ENCODE data around the gene ATP9B.
"Not testable (repeated sequence)": the region's sequence is repeated elsewhere in the genome, so short reads cannot be mapped to it uniquely, and the experiment has no call there.

The ATP9B gene

DNA sequence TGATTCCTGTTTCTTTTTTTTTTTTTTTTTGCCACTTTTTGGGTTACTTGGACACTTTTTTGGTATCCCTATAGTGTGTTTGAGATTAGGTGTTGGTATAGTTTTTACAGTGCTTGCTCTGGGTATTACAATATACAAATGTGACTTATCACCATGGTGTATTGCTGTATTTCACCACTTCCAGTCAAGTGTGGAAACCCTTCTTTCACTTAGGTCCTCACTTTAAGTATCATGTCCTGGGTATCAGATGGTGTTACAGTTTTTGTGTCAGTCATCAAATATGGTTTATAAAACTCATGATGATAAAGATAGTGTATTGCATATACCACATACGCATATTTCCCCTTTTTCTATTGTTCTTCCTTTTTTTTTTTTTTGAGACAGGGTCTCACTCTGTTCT is 1.8 kb downstream of the ATP9B start:
- DNase-seq = no peak

- no peak for DNase-seq
Observed at GRCh38 chr18:79071503-79072210, 2.5 kb downstream of the ATP9B start.

DNA sequence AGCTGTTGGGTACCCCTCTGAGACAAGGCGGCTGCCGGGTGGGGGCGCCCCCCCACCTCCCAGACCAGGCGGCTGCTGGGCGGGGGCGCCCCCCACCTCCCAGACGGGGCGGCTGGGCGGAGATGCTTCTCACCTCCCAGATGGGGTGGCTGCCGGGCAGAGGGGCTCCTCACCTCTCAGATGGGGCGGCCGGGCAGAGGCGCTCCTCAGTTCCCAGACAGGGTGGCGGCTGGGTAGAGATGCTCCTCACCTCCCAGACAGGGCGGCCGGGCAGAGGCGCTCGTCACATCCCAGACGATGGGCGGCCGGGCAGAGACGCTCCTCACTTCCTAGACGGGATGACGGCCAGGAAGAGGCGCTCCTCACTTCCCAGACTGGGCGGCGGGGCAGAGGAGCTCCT is 3.5 kb downstream of the ATP9B start:
- DNase-seq = not testable (repeated sequence)

DNA sequence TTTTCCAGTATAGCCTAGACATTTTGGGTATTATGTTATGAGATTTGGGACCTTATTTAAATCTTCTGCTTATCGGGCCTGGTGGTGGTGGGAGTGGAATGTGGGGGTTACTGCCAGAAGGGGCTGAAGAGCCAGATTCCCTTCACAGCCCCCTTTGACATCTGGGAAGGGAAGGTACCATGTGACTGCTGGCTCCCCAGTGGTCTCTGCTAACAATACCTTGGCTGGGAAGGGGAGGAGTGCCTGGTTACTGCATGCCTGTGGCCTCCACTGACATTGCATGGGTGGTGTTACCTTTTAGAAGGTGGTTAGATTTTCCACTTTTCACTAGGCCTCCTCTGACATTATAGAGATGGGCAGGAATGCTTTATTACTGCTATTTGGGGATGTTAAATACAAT is 8.0 kb downstream of the ATP9B start:
- DNase-seq = no peak

GRCh38 chr18:79078791-79079190 is 9.6 kb downstream of the ATP9B start:
- DNase-seq = not testable (repeated sequence)

GRCh38 chr18:79092874-79093273 is 23.7 kb downstream of the ATP9B start:
- DNase-seq = no peak

DNA sequence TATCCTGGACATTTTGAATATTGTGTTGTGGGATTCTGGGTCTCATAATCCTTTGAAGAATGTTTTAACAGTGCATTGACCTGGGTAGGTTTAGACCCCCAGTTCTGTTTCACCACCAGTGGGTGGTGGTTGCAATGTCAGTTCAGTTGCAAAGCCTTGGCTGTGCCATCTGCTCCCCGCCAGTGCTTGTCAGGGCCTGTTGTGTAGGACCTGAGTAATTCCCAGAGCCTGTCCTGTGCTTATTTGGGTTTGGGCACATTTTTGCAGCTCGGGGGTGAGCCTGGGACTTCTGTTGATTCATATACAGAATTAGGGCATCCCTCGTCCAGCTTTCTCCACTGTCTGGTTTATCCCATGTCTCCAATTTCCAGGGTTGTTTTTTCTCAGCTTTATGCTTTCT is 24.8 kb downstream of the ATP9B start:
- no peak for DNase-seq

GRCh38 chr18:79095216-79095615 is 26.0 kb downstream of the ATP9B start:
- DNase-seq = no peak

DNA sequence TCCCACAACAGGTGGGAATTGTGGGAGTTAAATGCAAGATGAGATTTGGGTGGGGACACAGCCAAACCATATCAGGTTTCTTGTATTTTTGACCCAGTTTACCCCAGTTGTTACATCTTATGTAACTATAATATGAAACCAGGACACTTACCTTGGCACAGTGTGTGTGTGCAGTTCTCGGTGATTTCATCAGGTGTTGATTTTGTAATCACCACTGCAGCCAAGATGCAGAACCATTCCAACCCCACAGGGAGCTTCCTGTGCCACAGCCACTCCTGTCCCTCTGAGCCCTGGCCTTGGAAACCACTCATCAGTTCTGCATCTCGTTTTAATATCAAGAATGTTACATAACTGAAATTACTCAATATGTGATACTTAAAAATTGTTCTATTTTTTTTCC is 31.8 kb downstream of the ATP9B start:
- no peak for DNase-seq

DNA sequence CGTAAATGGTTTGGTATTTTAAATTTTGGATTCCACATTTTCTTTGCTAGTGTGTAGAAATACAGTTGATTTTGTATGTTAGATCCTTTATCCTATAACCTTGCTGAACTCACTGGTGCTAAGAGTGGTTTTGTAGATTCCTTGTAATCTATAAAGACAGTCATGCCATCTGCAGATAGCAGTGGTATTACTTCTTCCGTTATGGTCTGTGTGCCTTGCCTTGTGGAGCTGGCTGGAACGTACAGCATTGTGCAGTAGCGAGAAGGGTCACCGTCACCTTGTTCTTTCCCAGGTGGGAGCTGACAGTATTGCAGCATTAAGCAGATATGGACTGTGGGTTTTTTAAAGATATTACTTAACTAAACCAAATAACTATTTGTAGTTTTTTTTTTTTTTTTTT is 33.7 kb downstream of the ATP9B start:
- DNase-seq = no peak

DNA sequence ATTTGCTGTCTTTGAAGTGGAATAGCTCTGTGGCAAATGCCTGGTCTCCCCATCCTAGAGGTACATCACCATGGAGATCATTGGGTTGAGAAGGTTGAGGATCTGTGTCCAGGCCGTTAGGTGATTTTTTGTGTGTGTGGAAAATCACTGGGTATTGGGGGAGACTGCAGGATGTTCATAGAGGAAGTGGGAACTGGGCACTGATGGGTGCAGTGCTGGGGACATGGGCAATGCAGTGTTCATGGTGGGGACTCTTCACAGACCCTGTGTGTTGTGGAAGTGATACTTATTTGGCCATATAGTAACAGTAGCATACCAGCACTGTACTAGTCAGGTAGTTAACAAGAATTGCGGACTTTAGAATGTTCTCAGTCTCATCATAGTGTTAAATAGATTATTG is 34.9 kb downstream of the ATP9B start:
- DNase-seq = no peak

GRCh38 chr18:79105455-79105854 is 36.3 kb downstream of the ATP9B start:
- DNase-seq = no peak

DNA sequence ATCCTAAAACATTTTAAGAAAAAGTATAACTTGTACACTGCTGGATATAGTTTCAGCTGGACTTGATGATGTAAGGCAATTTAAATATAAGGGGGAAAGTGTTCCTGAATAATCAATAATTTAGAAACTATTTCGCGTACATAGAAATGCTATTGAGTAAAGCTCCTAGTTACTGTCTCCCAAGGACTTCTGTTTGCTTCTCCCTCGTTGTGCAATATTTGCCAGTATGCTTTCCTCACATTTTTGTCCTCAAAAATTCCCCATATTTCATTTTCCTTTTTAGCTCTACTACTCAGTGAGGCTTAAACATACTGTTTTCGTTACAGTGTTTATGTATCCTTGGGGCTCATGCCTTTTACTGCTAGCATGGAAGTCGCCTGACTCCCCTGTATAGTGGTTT is 36.9 kb downstream of the ATP9B start:
- no peak for DNase-seq

- DNase-seq = no peak
Observed at GRCh38 chr18:79107886-79108285, 38.7 kb downstream of the ATP9B start.

GRCh38 chr18:79108549-79109215 is 39.5 kb downstream of the ATP9B start:
- DNase-seq = no peak

DNA sequence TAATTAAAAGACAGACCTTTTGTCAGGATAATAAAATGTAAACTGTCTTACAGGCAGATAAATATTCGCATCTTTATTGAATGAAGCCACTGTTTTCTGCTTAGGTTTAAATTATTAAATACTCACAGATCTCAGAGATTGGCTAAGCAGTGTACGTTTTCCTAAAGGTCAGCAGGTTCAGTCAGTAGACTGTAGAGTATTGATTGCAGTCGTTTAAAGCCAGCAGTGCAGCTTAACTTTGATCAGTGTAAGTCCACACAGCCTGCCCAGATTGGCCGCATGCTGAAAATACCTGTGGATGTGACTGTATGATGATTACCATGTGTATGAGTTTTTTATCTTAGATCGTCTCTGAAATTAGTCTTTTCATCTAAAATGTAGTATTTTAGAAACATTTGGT is 42.3 kb downstream of the ATP9B start:
- no peak for DNase-seq

- no peak for DNase-seq
Observed at GRCh38 chr18:79117385-79117784, 48.2 kb downstream of the ATP9B start.

- DNase-seq = no peak
Observed at GRCh38 chr18:79117788-79118187, 48.6 kb downstream of the ATP9B start.

DNA sequence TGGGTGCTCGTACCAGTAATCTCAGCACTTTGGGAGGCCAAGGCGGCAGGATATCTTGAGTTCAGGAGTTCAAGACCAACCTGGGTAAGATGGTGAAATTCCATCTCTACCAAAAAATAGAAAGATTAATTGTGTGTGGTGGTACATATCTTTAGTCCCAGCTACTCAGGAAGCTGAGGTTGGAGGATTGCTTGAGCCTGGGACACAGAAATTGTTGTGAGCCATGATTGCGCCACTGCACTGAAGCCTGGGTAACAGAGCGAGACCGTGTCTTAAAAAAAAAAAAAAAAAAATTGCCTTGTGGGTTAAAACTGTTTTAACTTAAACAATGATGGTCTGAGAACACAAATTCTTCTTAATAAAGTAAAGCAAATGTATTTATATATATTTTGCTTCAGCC is 49.6 kb downstream of the ATP9B start:
- no peak for DNase-seq

DNA sequence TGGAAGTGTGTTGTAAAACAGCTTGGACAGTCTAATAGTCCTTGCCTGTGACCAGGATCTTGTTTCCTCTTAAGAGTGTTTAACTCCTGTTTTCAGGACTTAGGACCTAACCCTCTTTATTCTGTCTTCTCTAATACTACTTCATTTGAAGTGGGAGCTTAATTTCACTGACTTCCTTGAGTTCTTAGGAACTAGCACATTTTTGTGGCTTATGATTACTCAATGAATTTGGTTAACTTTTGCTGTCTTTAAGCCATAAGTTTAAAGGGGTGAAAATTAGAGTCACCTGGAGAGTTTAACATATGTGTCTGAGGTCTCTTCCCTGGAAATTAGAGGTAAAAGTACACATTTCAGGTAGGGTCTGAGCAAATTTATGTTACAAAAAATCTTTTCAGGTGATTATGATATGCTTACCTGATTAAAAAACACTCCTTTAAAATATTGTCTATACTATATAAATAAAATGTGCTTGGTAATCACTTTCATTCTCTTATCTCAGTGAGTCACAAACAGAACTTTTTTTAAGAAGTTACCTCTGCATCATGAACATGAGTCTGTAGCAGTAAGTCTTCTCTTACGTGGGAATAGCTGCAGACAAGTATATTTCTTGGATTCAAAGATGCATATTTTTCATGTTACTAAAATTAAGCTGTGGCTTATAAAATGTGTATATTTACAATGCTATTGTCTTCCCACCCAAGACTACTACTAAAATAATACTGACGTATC is 52.7 kb downstream of the ATP9B start:
- DNase-seq = no peak

DNA sequence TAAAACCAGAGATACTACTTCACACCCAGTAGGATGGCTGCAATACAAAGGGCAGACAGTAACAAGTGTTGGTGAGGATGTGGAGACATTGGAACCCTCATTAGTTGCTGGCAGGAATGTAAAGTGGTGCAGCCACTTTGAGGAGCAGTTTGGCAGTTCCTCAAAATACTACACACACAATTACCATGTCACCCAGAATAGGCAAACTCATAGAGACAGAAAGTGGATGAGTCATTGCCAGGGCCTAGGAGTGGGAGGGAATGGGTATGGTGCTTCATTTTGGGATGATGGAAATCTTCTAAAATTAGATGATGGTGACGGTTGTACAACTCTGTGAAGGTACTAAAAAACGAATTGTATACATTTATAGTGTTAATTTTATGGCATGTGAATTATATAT is 54.8 kb downstream of the ATP9B start:
- no peak for DNase-seq

GRCh38 chr18:79129120-79129519 is 59.9 kb downstream of the ATP9B start:
- no peak for DNase-seq

GRCh38 chr18:79133724-79134123 is 64.5 kb downstream of the ATP9B start:
- DNase-seq = no peak

- DNase-seq = no peak
Observed at GRCh38 chr18:79135924-79136323, 66.7 kb downstream of the ATP9B start.

Measured in T1000 (cell line).